Karpas-422 (cell line): Measurements from ENCODE around the gene EDARADD. TPM values are rescaled to one million over a fixed set of nuclear protein-coding genes. Genes with fewer than 3 reads are reported as not detected.

Source experiments
- total RNA-seq: library from RNA; depleted of rRNA; stranded (reverse); fragments of >200 nt; shearing (Covaris generic); gene quantifications from 2 replicates; pipeline ENCODE4 v1.2.3, GENCODE V29; 2014; ENCODE audit warnings: low replicate concordance; rRNA removed

Gene EDARADD
- total RNA-seq, 1 experiment from 2014 or later, result not detected

Other genes starting within 250 kb of the EDARADD start
- gene ERO1B, start 112.3 kb upstream of the EDARADD start, total RNA-seq, result 0.76 and 0.82 TPM in 2 replicates
- gene LGALS8, start 129.7 kb downstream of the EDARADD start, total RNA-seq, result 7.9 and 21.4 TPM in 2 replicates
- gene HEATR1, start 210.2 kb downstream of the EDARADD start, total RNA-seq, result 29.6 and 53.6 TPM in 2 replicates